ENCODE data around the gene EYA2. TPM values are rescaled to one million over a fixed set of nuclear protein-coding genes. Genes with fewer than 3 reads are reported as not detected.

Gene EYA2
- total and polyA plus RNA-seq, 12 donors = 0.26 to 1.9 (median 0.70) TPM

DNA sequence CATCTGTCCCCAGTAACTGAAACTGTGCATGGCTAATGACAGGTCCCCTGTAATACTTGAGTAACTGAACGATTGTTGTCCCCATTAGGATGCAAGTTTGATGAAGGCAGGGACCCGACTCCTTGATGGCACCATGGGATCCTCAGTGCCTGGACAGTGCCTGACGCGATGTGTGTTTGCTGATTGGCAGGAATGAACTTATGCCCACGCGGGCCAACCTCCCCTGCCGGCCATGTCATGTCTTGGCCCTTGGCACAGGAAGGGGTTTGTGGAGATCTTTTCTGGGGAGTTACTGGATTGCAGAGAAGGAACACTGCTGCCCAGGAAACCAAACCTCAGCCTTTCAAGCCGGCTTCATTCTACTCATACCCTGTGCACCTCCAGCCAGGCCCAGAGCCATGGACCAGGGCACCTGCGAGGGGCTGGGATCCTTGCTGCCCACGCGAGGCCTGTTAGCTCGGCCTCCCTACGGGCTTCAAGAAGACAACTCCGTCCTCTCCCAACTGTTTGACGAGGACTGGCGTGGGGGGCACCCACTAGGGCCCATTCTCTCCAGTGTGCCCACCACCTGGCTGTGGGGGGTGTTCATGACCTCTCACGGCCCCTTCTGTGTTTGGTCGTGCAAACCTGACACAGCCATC is 314.0 kb downstream of the EYA2 start:
- Histone ChIP-seq H3K27me3 (no peaks in the 10 kb centered on the region), H3K27ac (no peak overlapping the region), H3K4me1 (peaks cover 0 to 32% (median 6%) of the 10 kb centered on the region in 9 donors), H3K9me3 (no peaks in the 10 kb centered on the region), H3K4me3 (no peak overlapping the region), H3K36me3 (peaks cover 0 to 58% (median 27%) of the 10 kb centered on the region in 9 donors)
- ATAC-seq (no peak), DNase-seq (no peak)
- TF ChIP-seq, protein P1, sequence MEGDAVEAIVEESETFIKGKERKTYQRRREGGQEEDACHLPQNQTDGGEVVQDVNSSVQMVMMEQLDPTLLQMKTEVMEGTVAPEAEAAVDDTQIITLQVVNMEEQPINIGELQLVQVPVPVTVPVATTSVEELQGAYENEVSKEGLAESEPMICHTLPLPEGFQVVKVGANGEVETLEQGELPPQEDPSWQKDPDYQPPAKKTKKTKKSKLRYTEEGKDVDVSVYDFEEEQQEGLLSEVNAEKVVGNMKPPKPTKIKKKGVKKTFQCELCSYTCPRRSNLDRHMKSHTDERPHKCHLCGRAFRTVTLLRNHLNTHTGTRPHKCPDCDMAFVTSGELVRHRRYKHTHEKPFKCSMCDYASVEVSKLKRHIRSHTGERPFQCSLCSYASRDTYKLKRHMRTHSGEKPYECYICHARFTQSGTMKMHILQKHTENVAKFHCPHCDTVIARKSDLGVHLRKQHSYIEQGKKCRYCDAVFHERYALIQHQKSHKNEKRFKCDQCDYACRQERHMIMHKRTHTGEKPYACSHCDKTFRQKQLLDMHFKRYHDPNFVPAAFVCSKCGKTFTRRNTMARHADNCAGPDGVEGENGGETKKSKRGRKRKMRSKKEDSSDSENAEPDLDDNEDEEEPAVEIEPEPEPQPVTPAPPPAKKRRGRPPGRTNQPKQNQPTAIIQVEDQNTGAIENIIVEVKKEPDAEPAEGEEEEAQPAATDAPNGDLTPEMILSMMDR (IDR thresholded peaks at IDR 0.05) = no peak
- 94 to 97% methylated on average over 18 of the region's 18 CpGs for WGBS, 2 donors
- intact Hi-C loops (cut with DNase I) = loop anchor here in 2 of 10 donors (5.0 to 10.0 kb wide), 2 partner anchors 54 to 416 kb away; no protein-coding TSS in a partner anchor

DNA sequence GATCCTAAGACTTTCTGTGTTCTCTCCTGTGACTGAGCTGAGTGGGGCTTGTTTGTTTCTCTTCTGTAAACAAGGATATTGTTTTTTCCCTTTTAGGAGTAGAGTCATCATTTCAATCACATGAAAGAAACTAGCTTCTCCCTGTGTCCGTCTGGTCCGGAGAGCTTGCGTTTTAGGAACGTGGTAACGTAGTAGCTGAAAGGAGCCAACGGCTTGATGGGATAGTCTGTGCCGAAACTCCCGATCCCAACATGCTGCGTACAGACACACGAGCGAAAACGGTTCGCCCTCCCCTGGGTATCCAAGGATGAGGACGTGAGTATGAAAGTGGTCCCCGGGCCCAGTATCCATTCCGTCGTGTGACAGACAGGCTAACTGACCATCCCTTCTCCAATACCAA is 315.3 kb downstream of the EYA2 start:
- H3K36me3 ChIP-seq = peaks cover 0 to 71% (median 31%) of the 10 kb centered on the region in 9 donors

DNA sequence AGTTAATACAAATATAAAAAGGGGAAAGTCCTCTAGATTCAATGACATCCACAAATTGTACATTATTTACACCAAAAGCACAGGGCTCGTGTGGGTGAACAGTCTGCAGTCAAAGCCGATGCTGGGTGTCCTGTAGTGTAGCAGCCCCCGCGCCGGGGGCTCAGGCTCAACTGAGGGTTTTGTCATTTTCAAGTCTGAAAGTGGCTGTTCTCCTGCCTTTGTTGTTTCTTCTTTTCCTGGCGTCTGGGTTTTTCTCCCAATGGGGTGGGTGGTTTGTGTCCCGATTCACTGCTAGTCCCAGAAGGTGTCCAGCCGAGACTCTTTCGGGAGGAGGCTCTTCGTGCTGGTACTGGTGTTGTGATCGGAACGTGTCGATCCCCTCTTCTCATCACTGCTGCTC is 315.8 kb downstream of the EYA2 start:
- Histone ChIP-seq H3K36me3 (peaks cover 0 to 76% (median 33%) of the 10 kb centered on the region in 9 donors), H3K9me3 (no peaks in the 10 kb centered on the region), H3K27me3 (no peaks in the 10 kb centered on the region), H3K27ac (no peak overlapping the region), H3K4me3 (no peak overlapping the region), H3K4me1 (peaks cover 0 to 37% (median 5%) of the 10 kb centered on the region in 9 donors)
- TF ChIP-seq, protein P1 (IDR thresholded peaks at IDR 0.05) = no peak
- 96 to 98% methylated on average over 13 of the region's 13 CpGs for WGBS, 2 donors
- DNase-seq (no peak), ATAC-seq (no peak)
- intact Hi-C loops (cut with DNase I) = loop anchor here in 1 of 10 donors (5.0 kb wide), 2 partner anchors 52 to 172 kb away; no protein-coding TSS in a partner anchor

More for the DNA sequence above, 315.3 kb downstream of the EYA2 start:
- peaks cover 0 to 40% (median 6%) of the 10 kb centered on the region in 9 donors for H3K4me1 ChIP-seq
- no peak overlapping the region for H3K27ac ChIP-seq
- ATAC-seq (no peak), DNase-seq (no peak)
- TF ChIP-seq, protein P1 (IDR thresholded peaks at IDR 0.05) = no peak
- no peaks in the 10 kb centered on the region for H3K27me3 ChIP-seq
- 94 to 95% methylated on average over 17 of the region's 17 CpGs for WGBS, 2 donors
- H3K9me3 ChIP-seq = no peaks in the 10 kb centered on the region
- H3K4me3 ChIP-seq = no peak overlapping the region
- intact Hi-C loops (cut with DNase I) = loop anchor here in 3 of 10 donors (5.0 to 10.0 kb wide), 3 partner anchors 52 to 415 kb away; no protein-coding TSS in a partner anchor

DNA sequence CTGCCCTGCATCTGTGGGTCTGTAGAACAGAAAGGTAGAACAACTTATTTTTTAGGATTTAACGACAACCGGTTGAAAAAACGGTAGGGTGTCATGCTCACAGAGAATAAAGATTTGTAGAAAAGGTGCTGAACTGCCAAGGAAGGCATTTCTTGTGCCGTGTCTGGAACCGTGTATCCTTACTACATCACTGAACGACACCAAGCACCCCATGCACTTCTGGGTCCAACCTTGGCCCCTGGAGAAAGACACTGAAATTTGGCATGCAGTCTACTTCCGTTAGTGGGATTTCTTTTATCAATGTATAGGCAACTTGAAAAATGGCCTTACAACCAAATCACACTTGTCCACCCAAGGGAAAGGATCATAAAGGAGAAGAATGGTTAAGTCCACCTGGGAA is 316.4 kb downstream of the EYA2 start:
- H3K4me3 ChIP-seq = no peak overlapping the region
- TF ChIP-seq, protein P1 (IDR thresholded peaks at IDR 0.05) = no peak
- H3K4me1 ChIP-seq = peaks cover 0 to 32% (median 5%) of the 10 kb centered on the region in 9 donors
- H3K27me3 ChIP-seq = no peaks in the 10 kb centered on the region
- H3K36me3 ChIP-seq = peaks cover 0 to 82% (median 38%) of the 10 kb centered on the region in 9 donors
- 95 to 96% methylated on average over 7 of the region's 7 CpGs for WGBS, 2 donors
- DNase-seq = no peak
- H3K9me3 ChIP-seq = no peaks in the 10 kb centered on the region
- intact Hi-C loops (cut with DNase I) = loop anchor here in 1 of 10 donors (5.0 kb wide), 2 partner anchors 51 to 171 kb away; no protein-coding TSS in a partner anchor
- no peak for ATAC-seq
- no peak overlapping the region for H3K27ac ChIP-seq
